GM12864 (cell line): ENCODE measurements around the gene RARRES1.

Experiments
- DNase-seq: peaks from one replicate; pipeline ENCODE4 v3.0.0-alpha.2; 2011; ENCODE audit warnings: low read depth
- H3K4me3 ChIP-seq: 2 replicates; pipeline ENCODE4 v1.5.1; 2011; ENCODE audit warnings: mild to moderate bottlenecking, low read depth, low read length, control low read depth
- CTCF ChIP-seq: IDR thresholded peaks from 2 replicates; pipeline ENCODE4 v1.5.1; 2011; ENCODE audit warnings: low read depth, mild to moderate bottlenecking, moderate library complexity, low read length, control low read depth, inconsistent platforms; ENCODE audit errors: missing control alignments

RARRES1 gene

GRCh38 chr3:158765518-158766205 lies 33.4 kb upstream of the RARRES1 start:
- H3K4me3 ChIP-seq: no peak overlapping the region
- no peak for DNase-seq
- no peak for TF ChIP-seq CTCF

DNA sequence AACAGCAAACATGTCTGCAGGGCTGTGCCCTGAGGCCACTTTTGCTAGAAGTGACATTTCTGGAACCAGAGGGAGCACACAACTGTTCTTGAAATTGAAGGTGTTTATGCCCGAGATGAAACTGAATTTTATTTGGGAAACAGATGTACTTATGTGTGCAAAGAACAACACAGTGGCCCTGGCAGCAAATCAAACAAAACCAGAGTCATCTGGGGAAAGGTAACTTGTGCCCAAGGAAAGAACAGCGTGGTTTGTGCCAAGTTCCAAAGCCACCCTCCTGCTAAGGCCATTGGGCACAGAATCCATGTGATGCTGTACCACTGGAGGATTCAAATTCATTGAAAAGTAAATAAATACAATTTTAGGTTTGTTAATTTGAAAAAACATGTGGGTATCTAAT lies 31.2 kb upstream of the RARRES1 start:
- no peak overlapping the region for H3K4me3 ChIP-seq
- TF ChIP-seq CTCF: no peak
- no peak for DNase-seq

DNA sequence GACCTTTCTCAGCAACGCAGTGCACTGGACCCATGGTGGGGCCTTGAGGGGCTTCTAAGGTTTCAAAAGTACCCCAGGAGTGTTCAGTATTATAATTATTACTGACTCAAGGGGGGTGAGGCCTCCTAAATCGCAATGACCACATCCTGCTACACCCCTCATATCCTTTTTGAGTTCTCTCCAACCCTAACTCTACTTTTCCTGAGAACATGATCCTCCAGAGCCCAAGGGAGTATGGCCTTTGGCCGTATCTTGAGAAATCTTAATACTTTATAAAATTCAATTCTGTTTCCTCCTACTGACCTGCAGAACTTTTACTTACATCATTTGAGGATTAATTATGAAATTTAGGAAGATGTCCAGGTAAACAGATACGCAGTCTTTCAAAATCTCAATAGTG lies 30.4 kb upstream of the RARRES1 start:
- no peak overlapping the region for H3K4me3 ChIP-seq
- no peak for DNase-seq
- TF ChIP-seq CTCF: no peak

- TF ChIP-seq CTCF: no peak
- no peak overlapping the region for H3K4me3 ChIP-seq
- DNase-seq: no peak
Measured at GRCh38 chr3:158761350-158761749, 29.1 kb upstream of the RARRES1 start.

GRCh38 chr3:158755421-158755820 lies 23.2 kb upstream of the RARRES1 start:
- DNase-seq: no peak
- TF ChIP-seq CTCF: no peak
- H3K4me3 ChIP-seq: no peak overlapping the region

GRCh38 chr3:158753854-158754253 lies 21.6 kb upstream of the RARRES1 start:
- no peak for DNase-seq
- H3K4me3 ChIP-seq: no peak overlapping the region
- TF ChIP-seq CTCF: no peak

DNA sequence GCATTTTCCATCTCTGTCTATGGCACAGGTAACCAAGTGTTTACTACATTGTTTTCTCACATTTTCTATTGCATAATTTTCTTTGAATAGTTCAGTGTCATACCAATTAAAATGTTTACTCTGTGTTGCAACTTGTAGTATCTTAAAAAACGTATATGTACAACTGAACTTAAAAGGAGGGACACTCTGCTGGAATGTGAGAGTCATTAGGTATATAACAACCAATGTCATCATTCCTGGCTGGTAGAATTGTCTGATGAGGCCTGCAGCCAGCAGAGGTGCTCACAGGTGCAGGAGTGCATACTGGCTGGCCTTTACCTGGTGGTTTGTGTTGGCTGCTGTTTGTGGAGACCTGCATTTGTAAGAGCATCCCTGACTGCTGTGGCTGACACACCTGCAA lies 19.1 kb upstream of the RARRES1 start:
- TF ChIP-seq CTCF: no peak
- no peak overlapping the region for H3K4me3 ChIP-seq
- DNase-seq: no peak
